ENCODE results near the gene TRIM63.

TRIM63 gene

DNA sequence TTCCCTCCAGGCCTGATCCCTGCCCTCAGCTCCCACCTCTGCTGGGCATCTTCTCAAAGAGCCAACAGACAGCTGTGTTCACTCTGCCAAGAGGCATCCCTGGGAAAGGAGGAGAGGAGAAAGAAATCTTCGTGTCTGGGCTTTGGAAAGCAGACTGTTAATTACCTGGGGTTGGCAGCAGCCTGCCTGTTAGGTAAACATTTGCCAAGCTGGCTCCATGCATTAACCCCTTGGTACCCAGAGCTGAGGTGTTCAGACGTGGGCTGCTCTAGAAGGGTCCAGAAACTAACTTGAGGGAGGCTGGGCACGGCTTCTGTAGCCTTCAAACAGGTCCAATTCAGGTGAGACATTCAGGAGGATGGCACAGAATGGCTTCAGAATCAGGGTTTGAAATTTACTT is 54.6 kb downstream of the TRIM63 start:
- DNase-seq: no peak

DNA sequence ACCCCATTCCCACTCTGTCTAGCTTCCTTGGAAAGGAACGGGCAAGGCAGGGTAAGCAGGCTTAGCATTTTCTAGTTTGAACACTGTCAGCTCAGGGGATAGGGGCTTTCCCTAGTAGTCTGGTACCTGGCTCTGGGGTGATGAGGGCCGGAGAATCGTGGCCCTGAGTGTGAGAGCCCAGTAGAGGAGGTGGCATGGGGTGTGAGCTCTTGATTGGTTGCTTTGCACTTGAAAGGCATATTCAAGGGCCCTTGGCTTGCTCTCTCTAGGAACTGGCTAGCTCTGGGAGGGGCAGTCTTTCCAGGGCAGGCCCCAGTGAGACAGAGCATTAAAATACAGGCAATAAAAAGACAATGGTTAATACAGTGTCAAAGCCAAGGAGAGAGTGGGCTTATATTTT is 56.6 kb downstream of the TRIM63 start:
- no peak for DNase-seq

DNA sequence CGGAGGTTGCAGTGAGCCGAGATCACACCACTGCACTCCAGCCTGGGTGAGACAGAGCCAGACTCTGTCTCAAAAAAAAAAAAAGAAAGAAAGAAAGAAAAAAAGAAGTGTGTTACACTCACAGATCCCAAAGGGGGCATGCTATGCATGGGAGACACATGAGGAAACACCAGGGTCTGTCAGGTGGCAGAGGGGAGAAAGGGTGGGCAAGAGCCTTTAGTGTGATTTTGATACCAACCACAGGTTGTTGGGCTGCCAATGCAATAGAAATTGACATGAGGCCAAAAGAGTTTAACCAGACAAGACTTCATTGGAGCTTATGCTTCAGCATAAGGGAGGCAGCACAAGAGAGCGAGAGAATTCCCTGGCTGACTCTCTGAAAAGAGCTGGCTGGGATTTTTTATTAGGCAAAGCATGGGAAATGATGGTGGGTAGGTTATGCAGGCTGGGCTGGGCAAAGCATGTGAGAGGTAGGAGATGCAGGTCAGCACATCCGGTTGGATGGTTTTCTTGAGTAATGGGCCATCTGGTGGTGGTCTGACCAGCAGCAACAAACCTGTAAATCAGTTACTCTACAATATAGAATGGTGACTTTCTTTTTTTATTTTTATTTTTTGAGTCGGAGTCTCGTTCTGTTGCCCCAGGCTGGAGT is 57.5 kb downstream of the TRIM63 start:
- no peak for DNase-seq

DNA sequence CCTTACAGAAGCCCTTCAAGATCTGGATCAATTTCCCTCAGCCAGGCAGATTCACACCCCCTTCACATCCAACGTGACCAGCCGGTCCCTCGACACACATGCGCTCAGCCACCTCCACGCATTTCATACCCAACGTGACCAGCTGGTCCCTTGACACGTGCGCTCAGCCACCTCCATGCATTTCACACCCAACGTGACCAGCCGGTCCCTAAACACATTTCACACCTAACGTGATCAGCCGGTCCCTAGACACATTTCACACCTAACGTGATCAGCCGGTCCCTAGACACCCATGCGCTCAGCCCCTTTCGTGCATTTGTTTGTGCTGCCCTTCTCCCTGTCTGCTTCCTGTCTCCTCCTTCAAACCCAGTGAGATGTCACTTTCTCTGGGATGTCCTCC is 60.7 kb downstream of the TRIM63 start:
- no peak for DNase-seq

DNA sequence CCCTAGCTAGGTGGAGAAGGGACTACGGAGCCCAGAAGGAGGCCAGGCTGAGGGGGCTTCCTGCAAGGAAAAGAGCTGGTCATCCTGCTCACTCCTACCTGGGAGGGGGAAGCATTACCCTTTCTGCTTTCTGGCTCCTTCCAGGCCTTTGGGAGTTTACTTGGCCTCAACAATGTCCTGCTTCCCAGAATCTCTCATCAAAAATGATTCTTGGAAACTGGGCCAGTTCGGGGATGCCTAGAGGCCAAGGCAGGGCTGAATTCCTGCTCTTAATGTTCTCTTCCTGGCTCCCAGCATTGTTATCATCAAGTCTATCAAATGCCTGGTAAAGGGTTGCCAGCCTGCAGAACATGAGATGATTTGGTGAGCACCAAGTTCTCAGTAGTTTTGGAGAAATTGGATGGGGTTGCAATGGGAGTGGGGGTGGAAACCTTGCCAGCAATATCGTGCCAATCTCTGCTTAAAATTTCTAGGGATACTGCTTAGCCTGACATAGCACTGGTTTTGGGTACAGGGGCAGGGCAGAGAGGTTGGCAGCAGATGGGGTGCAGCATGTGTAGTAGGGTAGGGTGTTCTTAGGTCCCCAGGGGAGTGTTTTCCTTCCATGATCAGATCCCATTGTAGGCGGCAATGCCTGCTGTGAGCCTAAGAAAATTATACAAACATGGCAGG is 61.9 kb downstream of the TRIM63 start:
- no peak for DNase-seq

DNA sequence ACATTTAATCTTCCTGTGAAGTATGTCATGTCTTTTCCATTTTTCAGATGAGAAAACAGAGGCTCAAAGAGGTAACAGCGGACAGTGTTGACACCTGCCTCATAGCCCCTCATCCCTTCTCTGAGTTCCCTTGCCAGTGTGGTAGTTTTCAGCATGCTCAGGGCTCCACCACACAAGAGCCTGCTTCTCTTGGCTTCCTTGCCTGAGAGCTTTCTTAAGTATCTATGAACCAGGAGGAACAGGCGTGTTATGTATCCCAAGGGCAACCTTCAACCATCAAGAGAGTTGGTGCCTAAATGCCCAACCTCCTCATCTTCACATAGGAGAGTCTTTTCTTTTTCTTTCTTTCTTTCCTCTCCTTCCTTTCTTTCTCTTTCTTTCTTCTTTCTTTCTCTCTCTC is 63.7 kb downstream of the TRIM63 start:
- DNase-seq: no peak

DNA sequence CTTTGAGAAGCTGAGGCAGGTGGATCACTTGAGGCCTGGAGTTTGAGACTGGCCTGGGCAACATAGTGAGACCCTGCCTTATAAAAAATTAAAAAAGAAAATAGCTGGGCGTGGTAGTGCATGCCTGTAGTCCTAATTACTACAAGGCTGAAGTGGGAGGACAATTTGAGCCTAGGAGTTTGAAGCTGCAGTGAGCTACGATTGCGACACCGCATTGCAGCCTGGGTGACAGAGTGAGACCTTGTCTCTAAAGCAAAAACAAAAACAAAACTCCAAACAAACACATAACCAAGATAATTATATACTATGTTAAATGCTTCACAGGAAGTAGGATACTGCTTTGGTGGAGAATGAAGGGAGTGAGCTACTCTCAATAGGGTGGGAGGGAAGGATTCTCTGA is 64.2 kb downstream of the TRIM63 start:
- DNase-seq: no peak

Data from stimulated activated CD4-positive, alpha-beta T cell treated with anti-CD3 and anti-CD28 coated beads, Interleukin-2, amount 100 ng/mL, for 48 hours (primary cell).